Measurements from ENCODE around the gene ZSCAN5B.

ZSCAN5B gene

DNA sequence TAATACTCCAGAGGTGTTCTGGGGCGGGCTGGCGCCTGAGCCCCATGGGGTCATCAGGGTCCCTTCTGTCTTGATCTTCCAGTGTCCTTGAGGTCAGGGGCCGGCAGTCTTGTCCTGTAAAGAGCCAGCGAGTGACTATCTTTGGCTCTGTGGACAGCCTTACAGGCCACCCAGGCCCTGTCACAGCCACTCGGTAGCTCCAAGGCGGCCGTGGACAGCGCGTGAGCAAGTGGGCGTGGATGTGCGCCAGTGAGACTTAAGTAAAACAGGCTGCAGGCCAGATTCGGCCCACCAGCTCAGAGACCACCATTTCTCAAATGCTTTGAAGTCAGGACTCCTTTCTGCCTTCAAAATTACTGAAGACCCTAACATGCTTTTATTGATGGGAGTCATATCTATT, 52.8 kb downstream of the ZSCAN5B start:
- no peak for DNase-seq

DNA sequence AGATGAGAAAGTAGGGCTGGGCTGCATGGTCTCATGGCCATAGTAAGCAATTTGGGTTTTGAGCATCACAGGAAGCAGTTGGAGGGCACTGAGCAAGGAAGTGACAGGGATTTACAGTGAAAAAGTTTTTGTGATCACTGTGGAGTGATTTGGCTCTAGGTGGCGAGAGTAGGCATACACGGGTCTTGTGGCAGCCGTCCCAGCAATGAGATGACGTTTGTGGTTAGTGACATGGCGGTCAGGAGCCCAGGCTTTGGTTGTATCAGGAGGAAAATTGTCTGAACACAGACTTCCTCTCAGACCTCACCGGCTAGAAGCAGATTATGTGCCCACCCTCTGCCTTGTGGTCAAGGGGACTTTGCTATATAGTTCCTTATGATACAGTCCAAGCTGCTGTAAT, 53.2 kb downstream of the ZSCAN5B start:
- peak in 1 of 2 donors; percentile 21 for DNase-seq

DNA sequence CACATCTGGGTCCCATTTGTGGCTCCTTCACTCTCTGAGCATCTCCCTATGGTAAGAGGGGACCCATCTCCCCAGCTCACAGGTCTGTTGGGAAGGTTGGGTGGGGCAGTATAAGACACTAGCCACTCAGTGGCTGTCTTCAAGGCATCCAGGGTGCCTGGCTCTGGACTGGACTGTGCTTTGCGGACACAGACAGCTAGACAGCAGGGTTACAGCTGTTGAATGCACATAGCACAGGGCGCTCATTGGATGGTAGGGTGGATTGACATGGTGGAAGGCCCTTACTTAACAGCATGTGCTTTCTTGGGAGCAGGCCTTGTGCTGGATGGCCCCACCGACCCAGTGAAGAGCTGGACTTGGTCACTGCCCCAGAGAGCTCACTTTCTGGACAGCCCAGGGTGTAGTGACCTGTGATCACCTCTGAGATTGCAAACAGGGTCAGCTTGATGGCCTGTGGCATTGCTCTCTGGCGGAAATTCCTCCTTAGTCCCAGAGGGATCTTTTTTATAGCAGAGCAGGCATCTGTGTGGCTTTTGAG, 54.6 kb downstream of the ZSCAN5B start:
- DNase-seq, result no peak

DNA sequence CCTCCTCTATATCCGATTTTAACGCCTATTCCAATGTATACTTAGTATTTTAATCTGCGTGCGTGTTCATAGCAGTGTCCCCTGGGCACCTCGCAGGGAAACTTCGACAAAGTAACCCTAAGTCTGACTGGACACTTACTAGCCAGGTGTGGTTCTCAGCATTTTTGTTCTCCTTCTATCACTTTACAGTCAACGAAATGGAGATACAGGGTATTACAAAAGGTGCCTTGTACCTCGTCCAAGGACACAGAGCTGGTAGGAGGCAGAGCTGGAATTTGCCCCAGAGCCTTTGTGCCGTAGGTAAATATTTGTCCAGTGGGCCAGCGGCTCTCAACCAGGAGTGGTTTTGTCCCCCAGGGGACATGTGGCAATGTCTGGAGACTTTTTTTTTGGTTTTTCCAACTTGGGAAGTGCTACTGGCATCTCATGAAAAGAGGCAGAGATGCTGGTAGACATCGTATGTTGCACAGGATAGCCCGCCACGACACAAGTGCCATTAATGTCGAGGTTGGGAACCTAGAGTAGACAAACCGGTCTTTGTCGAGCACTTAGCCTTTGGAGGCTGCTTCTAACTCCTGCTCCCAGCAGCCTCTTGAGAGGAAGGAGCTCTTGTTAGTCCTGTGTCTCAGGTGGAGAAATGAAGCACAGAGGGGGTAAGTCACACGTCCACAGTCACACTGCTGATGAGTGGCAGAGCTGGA, 55.3 kb downstream of the ZSCAN5B start:
- DNase-seq, result no peak

DNA sequence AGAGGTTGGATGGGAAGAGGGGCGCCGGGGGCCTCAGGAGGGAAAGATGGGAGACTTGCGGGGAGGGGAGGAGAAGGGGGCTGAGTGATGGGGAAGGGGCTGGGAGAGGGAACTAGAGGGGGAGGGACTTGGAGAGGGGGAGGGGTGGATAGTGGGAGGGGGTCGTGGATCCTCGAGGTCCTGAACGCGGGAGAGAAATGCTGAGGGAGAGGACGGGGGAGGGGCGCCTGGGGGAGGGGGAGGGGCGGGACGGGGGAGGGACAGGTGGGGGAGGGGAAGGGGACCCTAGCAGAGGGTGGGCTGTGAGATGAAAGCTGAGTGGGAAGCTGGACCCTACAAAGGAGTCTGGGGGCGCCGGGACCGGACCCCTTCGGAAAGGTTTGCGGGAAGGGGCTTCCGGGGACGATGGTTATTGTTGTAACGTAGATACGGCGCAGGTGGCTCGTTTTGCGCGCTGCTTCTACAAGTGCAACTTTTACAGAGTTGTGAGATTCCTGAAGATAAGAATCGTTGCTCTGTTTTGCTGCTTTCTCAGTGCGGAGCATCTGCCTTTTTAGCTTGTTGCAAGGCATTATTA, 56.1 kb downstream of the ZSCAN5B start:
- DNase-seq, result no peak

DNA sequence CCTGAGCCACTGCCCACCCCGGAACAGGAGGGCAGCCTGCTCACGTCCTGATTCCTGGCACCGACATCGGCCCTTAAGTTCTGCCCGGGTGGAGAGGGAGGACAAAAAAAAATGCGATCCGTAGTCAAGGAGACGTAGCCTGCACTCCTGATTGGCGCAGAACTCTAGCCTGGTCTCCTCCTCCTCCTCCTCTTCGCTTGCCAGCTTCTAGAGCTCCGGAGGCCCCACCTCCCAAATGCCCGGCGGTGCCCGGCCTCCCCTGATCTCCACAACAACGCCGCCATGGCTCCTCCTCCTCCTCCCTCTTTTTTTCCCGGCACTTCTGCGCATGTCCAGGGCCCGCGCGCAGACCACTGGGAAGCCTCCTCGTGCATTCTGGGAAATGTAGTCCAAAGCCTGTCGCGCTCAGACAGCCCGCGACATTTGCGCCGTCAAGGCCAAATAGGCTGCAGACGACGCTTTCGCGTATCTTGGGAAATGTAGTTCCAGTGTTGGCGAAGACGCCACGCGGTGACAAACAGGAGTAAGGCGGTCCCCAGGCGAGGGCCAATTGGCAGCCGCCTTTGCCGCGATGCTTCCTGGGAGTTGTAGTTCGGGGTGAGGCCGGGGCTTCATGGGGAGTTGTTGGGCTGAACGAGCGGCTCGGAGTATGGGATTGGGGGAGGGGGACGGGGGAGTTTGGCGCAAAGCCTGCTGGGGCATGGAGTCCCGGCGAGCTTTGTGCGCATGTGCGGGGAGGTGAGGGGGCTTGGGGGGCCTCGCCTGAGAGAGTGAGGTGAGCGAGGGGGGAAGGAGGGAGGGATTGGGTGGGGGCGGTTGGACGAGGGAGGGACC, 56.8 kb downstream of the ZSCAN5B start, which contains the start of gene ZNF444:
TSS of gene ZNF444 (plus strand) at position 705 of the 834 bp plus-strand sequence. CDS start 5,625 bp downstream, outside the sequence.
- DNase-seq, result peak; percentile 99

DNA sequence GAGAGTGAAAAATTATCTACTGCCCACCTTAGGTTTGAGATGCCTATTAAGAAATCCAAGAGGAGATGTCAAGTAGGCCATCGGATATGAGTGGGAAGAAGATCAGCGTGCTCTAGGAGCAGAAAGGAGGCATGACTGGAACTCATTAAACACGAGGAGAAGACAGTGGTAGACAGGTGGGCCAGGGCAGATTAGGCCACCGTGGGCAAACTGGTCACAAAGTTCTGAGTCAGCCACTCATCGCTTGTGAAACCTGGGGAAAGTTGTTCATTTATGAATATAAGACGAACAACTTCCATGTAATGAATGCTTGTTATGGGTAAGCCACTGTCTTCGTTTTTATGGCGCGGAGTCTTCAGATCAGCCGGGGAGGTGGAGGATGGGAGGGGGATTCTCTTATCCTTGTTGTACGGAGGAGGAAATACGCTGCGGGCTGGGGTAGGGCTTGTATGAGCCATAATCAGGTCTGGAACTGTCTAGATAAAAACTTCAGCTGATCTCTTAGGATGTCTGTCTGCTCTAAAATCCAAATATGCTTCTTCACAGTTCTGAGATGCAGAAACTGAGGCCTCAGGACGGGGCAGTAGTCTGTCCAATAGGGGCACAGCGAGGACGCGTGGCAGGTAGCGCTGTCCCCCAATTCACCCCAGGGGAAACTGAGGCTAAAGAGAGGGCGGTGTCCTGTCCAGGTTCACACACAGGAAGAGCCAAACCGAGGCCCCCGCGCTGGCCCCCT, 57.6 kb downstream of the ZSCAN5B start:
- peak; percentile 10 to 34 for DNase-seq
